Germinal center (tissue), 1 donor: Measurements from ENCODE around the gene ENPP1.

Experiments used
- DNase-seq: peaks from one replicate; pipeline ENCODE4 v3.0.0; 2012; ENCODE audit warnings: mixed read lengths, low spot score

Gene ENPP1

DNA sequence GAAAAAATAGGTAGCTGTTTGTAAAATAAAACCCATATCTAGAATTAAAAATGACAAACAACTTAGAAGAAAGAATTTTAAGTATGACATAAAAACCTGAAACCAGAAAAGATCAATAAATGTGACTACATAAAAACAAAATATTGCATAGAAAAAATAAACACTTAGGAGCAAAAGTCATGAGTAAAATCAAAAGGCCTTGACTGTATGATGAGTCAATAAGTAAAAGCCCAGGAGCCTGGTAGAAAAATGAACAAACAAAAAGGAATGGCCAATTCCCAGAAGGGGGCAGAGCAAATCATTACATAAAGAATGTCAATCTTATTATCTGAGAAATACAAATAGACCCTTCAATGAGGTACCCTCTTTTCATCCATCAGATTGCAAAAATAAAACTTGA lies 20.7 kb upstream of the ENPP1 start:
- DNase-seq, result no peak

DNA sequence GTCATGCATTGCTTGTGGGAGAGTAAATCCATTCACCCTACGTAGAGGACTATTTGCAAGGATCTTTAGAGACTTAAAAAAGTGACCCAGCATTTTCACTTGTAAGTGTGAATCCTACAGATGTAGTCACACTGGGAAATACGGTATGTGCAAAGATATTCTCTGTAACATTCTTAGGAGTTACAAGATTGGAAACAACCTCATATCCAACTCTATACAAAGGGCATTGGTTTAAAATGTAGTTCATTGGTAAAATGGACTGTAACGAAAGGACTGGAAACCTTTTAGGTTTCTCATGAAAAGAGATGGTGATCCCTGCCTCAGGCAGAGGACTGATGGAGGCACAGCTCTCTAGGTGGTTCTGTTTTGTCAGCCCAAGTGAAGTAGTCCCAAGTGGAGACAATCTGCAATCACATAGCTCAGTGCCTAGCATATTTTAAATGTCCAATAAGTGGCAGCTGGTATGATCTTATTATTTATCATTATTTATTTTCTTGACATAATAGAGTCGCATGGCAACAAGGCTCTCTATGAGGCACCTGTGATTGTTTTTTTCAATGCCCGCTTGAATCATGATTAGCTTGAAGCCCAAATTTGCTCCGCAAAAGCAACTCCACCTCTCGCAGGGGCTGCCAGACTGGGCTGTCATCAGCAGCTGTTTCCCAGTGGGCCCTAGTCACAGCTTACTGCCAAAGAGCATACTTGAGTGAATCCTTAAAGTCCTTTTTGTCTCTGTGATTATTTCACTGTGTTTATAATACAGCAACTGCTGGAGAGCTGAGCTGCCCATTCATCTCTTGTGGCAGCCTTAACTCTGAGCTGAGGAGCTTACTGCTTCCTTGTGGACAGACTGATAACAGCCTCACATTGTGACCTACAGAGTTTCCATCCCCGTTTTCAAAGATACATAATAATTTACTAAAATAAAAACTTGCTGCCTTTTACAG lies 19.8 kb upstream of the ENPP1 start:
- DNase-seq, result no peak

GRCh38 chr6:131789219-131789618 lies 18.6 kb upstream of the ENPP1 start:
- no peak for DNase-seq

GRCh38 chr6:131791476-131791875 lies 16.3 kb upstream of the ENPP1 start:
- DNase-seq, result no peak

DNA sequence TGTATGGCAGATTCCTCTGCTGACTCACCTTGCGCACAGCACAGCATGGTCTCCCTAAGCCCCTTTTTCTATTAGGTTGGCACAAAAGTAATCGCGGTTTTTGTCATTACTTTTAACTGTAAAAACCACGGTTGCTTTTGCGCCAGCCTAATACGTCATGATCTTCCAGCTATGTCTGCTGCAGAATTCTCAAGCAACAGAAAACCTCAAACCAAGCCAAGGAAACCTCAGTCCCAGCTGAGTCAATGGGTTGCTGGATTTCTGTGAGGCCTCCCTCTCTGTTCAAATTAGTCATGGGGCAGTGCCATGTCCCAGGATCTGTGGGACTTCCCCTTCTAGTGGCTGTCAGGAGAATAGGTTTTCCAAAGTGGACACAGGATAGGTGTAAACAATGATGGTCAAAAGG lies 15.7 kb upstream of the ENPP1 start:
- no peak for DNase-seq

- no peak for DNase-seq
Observed at GRCh38 chr6:131795366-131795765, 12.5 kb upstream of the ENPP1 start.

- no peak for DNase-seq
Observed at GRCh38 chr6:131802347-131802746, 5.5 kb upstream of the ENPP1 start.

DNA sequence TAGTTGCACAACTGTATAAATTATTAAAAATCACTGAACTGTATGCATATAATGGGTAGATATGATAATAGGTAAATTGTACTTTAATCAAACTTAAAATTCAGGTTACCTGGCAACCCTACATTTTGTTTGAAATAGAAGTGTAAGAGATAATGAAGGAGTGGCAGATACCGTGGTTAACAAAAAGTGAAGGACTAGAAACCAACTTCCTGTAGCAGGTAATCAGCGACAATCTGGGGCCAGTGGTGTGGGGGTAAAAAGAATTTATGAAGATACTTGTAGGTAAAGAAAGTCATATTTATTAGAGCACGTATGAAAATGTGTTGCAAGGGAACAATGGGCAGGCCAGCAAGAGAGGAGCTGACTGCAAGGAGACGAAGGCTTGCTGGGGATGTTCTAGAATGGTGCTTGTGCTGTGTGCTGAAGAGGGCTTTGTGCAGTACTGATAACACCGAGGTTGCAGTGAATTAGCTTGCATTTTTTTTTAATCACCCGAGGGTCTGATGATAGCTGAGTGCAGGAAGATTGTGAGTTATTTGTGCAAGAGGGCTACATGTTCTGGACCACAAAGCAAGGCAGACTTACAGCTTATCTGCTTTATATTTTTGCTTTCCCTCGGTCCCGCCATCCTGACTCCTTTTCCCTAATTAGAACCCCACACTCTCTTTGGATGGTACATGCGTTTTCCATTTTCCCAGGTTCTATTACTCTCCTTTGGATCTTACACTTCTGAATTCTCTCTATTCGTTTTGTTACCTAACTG lies 4.6 kb upstream of the ENPP1 start:
- no peak for DNase-seq

- DNase-seq, result no peak
Observed at GRCh38 chr6:131804131-131804530, 3.7 kb upstream of the ENPP1 start.

DNA sequence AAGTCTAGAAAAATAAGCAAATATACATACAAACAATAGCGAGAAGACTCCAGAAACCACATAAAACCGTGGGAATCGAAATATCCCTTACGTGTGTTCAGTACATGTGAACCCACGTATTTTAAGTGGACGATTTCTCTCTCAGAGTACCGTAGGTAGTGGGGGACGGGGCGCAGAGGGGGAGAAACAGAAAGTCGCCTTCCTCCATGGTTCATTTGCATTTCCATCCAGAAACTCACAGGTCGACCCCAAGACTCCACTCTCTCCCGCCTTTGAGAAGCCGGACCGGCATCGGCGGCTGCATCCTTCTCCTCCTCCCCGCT lies 538 bp upstream of the ENPP1 start:
- DNase-seq, result no peak

- no peak for DNase-seq
Observed at GRCh38 chr6:131808460-131809269, 845 bp downstream of the ENPP1 start.

- peak; percentile 7 for DNase-seq
Observed at GRCh38 chr6:131811500-131811899, 3.7 kb downstream of the ENPP1 start.

DNA sequence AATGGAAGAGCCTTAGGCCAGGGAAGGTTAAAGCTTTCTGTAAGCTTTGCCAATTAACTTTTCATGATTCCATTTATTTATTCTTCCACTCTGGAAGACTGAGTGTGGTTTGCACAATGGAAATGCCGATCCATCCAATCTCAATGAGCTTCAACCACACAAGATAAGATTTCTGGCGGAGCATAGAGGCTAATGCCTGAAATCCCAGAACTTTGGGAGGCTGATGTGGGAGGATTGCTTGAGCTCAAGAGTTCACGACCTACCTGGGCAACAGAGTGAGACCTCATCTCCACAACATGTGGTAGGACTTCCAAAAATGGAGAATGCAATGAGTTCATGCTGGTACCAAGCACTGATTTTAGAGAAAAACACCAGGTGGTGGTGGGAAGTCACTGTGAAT lies 6.2 kb downstream of the ENPP1 start:
- DNase-seq, result no peak

GRCh38 chr6:131816869-131817268 lies 9.0 kb downstream of the ENPP1 start:
- DNase-seq, result no peak

DNA sequence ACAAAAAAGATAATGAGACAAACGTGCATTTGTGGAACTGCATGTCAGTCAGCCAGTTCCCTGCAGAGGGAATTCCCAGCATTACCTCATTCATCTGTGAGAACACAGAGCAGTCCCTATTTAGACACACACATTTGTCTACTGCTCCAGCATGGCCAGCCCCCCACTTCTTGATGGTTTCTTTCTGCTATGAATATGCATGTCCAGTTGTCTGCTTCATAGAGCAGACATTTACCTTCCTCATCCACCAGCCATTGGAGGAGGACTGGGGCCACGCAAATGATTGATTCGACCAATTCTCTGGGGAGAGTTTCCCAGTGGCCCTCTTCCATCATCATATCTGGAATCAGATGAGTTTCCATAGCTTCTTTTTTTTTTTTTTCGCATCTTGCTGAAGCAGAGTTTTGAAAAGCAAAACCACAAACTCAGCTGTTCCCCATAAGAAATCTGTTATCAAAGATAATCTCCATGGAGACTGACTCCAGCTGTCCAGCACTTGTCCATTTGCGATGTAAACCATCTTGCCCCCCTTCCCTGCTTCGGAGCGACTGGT lies 11.8 kb downstream of the ENPP1 start:
- DNase-seq, result no peak

DNA sequence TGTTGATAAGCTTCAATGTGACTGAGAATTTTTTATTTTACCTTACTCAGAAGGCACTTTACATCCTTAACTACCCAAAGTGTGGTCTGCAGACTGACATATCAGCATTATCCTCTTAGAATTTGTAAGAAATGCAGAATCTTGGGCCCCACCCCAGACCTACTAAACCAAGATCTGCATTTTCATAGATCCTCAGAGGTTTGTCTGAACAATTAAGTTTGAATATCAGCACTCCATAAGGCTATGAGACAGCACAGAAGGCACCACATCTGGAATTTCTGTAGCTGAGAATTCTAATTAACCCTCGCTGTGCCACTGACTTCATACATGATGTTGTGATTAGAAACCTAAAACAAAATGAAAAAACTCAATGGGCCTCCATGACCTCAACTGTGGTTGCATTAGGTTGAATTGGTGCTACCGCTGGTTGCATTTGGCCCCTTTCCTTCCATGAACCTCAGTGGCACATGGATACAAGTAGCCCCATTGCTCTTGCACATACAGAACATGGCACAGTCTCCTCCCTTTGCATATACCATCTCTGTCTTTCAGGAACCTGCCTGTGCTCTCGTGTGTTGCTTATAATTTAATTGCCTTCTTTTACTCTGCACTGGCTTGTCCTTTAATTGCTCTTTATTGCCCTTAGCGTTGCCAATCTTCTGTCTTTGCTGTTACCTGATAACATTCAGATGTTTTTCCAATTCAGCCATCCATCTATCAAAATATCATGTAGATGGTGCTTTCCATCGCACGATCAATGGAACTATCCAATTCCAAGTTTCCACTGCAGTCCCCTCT lies 13.4 kb downstream of the ENPP1 start:
- DNase-seq, result no peak

- DNase-seq, result no peak
Observed at GRCh38 chr6:131822119-131822518, 14.3 kb downstream of the ENPP1 start.

DNA sequence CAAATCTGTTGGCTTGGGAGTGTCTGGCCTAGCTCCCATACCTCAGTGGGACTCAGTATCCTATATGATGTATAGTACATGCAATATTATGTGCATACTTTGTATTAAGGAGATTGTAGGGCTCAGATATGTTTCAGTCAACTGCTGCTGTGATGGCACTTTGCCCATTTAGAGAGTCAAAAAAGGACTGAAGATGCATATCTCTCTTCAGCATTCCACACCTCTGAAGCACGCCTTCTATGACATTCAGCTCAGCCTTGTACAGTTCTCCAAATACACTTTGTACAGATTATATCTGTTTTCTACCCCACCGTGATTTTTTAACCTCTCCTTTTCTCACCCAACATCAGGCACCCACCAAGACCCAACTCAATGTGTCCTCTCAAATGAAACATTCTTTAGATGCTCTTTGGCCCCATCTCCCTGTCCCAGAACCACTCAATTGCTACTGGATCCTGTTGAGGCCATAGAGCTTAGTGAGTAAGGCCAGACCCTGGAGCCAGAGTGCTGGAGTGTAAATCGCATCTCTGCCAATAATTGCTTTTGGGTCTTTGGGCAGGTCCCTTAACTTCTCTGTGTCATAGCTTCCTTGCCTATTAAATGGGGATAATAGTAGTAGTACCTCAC lies 15.6 kb downstream of the ENPP1 start:
- DNase-seq, result no peak

- no peak for DNase-seq
Observed at GRCh38 chr6:131825946-131826345, 18.1 kb downstream of the ENPP1 start.

- DNase-seq, result no peak
Observed at GRCh38 chr6:131828080-131828479, 20.3 kb downstream of the ENPP1 start.

- no peak for DNase-seq
Observed at GRCh38 chr6:131828951-131829350, 21.1 kb downstream of the ENPP1 start.
